GM21529 (cell line): ENCODE results near the gene GP1BA.

Experiments
- ATAC-seq: cut with Tn5 transposase; IDR thresholded peaks from one replicate; pipeline ENCODE4 v1.9.1; 2021; ENCODE audit not compliant: unreplicated experiment

The GP1BA gene

DNA sequence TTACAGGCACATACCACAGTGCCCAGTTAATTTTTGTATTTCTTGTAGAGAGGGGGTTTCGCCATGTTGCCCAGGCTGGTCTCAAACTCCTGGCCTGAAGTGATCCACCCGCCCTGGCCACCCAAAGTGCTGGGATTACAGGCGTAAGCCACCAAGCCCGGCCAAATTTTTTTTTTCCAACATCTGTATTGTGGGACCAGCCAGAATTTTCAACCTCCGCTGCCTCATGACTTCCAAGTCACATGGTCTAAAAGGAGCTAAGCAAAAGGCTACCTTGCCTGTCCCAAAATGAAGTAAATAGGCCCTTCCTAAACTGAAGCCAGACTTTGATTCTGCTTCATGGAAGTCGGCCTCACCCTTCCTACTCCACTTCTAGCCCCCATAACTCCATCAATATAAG, 39.7 kb downstream of the GP1BA start:
- ATAC-seq, result no peak

DNA sequence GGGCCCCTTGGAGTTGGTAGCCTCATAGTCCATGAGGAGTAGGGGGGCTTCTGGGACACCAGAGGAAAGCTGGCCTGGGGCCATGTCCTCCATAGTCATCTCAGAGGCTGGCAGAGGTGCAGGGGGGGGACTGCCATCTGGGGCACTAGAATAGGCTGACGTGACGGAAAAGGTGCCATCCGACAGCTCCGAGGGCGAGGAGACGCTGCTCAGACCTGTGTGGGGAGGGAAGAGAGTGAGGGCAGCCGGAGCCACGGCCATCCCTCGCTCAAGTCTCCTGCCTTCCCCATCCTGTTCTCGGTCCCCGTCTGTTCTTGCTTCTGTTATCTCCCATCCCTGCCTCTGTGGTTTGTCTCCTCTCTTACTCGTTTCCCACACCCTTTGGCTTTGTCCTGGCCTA, 40.2 kb downstream of the GP1BA start:
- ATAC-seq, result no peak

DNA sequence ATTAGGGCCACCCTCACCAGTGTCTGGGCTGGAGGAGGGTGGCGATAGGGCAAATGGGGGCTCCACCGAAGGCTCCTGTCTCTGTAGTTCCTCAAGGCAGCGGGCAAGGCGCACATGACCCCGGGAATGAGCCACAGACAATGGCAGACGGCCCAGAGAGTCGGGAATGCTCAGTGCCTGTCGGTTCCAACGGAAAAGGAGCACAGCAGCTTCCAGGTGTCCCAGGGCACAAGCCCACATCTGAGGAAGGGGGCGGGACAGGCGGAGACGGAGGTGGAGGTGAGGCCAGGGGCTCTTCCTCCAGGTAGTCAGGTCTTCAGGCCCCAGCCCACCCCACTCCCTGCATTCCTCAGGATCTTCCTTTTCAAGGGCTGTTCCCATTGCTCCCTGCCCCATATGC, 40.7 kb downstream of the GP1BA start:
- no peak for ATAC-seq

DNA sequence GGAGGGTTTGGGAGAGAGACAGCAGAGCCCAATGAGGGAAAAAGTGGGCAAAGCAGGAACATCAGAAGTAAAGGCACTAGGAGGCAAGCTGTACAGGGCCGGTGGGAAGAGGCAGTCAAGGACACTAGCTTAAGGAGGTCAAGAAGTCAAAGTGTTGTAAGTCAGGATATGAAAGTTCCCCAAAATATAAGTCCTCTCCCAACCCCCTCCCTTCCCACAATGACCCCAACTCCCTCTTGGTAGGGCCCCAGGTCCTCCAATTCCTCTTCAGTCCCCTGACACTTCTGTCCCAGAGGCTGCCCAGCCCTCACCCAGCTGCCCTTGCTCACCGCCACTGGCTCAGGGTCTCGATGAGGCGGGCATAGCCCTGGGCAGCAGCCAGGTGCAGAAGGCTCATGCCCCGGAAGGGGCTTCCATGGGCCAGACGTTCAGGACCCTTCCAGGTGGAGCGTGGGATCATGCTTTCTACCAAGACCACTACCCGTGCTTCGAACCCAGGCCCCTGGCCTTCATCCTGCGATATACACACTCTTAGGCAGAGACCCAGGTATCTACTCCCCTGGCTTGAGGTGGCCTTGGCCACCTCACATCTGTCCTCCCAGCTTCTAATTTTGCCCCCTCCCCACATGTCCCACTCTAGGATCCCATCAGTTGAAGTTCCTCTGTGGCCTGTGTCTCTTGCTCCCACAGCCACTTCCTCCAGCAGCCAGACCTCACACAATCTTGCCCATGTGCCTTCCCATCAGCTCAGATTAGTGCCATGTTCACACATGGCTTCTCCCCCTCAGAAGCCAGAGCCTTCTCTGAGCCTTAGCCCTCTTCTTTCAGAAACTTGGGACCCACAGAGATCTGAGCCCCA, 41.4 kb downstream of the GP1BA start:
- no peak for ATAC-seq

DNA sequence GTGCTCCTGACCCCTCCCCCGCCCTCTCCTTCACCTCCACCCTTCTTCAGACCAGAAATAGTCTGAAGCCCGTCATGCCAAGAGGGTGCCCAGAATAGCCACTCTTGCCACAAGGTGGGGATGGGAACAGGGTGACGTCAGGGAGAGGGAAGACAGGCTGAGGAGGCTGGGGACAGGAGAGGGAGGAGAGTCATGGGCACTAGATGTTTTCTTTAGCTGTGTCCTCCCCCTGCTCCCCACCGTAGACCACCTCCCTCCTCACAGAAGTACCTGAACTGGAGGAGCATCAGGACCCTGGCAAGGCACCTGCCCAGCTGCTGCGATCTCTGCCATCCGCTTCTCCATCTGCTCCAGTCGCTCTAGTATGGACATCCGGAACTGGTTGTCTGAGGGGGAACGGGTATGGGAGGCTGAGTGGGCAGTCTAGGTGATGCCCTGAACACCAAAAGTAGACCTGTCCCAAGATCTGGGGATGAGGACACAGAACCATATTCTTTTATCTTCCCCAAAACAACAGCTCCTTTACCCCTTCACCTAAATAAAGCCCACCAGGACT, 42.1 kb downstream of the GP1BA start:
- no peak for ATAC-seq

DNA sequence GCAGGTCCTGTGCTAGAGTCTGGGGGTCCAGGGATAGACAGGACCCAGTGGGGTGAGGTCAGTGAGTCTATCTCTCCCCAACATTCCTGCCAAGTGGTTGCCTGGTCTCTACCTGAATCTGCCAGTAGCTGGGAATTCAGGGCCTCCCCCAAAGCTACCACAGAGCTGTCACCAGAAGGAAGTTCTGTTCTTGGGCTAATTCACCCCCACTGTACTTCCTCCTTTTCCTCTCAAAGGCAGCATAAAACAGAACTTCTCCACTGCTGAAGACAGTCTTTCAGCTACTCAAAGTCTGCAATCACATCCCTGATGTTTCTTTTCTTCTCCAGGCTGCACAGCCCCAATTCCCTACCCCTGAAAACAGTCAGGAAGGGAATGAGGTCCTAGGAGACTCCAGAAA, 46.6 kb downstream of the GP1BA start:
- no peak for ATAC-seq

DNA sequence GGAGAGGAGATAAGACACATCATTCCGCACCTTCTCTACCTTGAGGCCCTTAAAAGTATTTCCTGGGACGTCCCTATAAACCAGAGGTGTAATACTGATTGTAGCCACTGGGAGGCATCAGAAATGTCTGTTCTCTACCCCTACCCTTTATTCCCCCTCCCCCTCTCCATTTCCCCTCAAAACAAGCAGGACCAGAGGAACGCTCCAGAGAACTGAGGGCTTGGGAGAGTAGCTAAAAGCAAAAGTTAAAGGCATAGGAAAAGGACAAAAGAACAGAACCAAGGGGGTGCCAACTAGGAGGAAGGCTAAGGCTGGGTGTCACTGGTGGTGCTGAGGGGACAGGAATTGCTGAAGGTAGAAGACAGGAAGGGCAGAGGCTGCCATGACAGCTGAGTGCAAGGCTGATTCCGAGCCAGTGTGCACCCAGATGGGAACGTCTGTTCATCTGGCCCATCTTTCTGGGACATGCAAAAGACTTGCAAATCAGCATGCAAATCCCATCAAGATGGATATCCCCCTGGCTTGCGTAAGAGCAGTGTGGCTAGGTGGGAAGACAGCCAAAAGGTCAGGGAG, 48.7 kb downstream of the GP1BA start:
- ATAC-seq, result no peak

DNA sequence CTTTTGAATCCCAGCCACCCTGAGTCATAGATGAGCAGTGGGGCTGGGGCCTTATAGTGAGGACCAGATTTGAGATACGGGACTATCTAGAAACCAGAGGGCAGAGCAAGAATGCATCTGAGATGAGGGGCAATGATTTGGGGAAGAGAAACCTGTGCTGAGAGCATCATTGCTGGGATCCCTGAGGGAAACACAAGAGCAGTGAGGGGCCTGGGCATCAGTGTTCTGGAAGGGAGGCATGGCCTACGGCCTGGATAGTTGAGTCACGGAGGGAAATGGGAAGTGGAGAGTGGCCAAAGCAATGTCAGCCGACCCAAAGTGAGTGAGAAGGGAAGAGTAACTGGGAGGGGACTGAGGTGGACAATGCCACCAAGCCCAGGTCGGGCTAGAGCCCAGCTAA, 50.2 kb downstream of the GP1BA start:
- ATAC-seq, result no peak
